ENCODE measurements around the gene NADSYN1. TPM values are rescaled to one million over a fixed set of nuclear protein-coding genes. Genes with fewer than 3 reads are reported as not detected.

The NADSYN1 gene
- total RNA-seq, 1 experiment from 2014 or later: 79.7 TPM

GRCh38 chr11:71448257-71449171 is 4.5 kb upstream of the NADSYN1 start, which contains the start of gene DHCR7:
DHCR7 (minus strand) TSS chr11:71448393; CDS start chr11:71444952, 3,441 bp downstream.
- Mint-ChIP-seq H3K36me3 (ENCODE audit: insufficient read depth, unreplicated experiment) (peaks cover 68% of the 10 kb centered on the region), H3K27me3 (ENCODE audit: unreplicated experiment) (no peaks in the 10 kb centered on the region)

GRCh38 chr11:71449596-71449995 is 3.4 kb upstream of the NADSYN1 start:
- CTCF ChIA-PET: interaction anchor here (0.7 kb wide), 1 partner anchor 281 kb away, joined by 4 read pairs; no protein-coding TSS in a partner anchor
- no peak for DNase-seq
- BruUV-seq (replicated peaks): no TSS peak
- Mint-ChIP-seq H3K9me3 (ENCODE audit: low read depth, unreplicated experiment) (no peaks in the 10 kb centered on the region), H3K36me3 (ENCODE audit: insufficient read depth, unreplicated experiment) (peaks cover 77% of the 10 kb centered on the region), H3K4me3 (ENCODE audit: low read depth, unreplicated experiment) (peak overlapping the region; percentile 91), H3K27ac (ENCODE audit: unreplicated experiment) (peak overlapping the region; percentile 7), H3K4me1 (ENCODE audit: low read depth, unreplicated experiment) (peaks cover 42% of the 10 kb centered on the region), H3K27me3 (ENCODE audit: unreplicated experiment) (no peaks in the 10 kb centered on the region)
- intact Hi-C loops (cut with micrococcal nuclease; ENCODE audit: unreplicated experiment): no loop called here
- TF ChIP-seq CTCF (IDR thresholded peaks at IDR 0.05; ENCODE audit: unreplicated experiment): no peak

More at GRCh38 chr11:71448257-71449171, 4.5 kb upstream of the NADSYN1 start, which contains the start of gene DHCR7:
- peak within 1 kb of the TSS; percentile 83 for H3K27ac Mint-ChIP-seq (ENCODE audit: unreplicated experiment)
- DNase-seq: peak; percentile 98
- CTCF ChIA-PET: interaction anchor here (0.6 to 1.1 kb wide), 3 partner anchors 10 to 965 kb away, joined by 3 to 5 read pairs (median 3); no protein-coding TSS in a partner anchor
- peak within 1 kb of the TSS; percentile 91 for H3K4me3 Mint-ChIP-seq (ENCODE audit: low read depth, unreplicated experiment)
- no peaks in the 10 kb centered on the region for H3K9me3 Mint-ChIP-seq (ENCODE audit: low read depth, unreplicated experiment)
- H3K4me1 Mint-ChIP-seq (ENCODE audit: low read depth, unreplicated experiment): peaks cover 38% of the 10 kb centered on the region
- no TSS peak for BruUV-seq (replicated peaks)
- no peak for TF ChIP-seq CTCF (IDR thresholded peaks at IDR 0.05; ENCODE audit: unreplicated experiment)
- intact Hi-C loops (cut with micrococcal nuclease; ENCODE audit: unreplicated experiment): no loop called here

- CTCF ChIA-PET: no interaction called here
- peaks cover 41% of the 10 kb centered on the region for H3K4me1 Mint-ChIP-seq (ENCODE audit: low read depth, unreplicated experiment)
- DNase-seq: no peak
Measured at GRCh38 chr11:71450507-71450906, 2.5 kb upstream of the NADSYN1 start.

GRCh38 chr11:71450939-71451338 is 2.1 kb upstream of the NADSYN1 start:
- intact Hi-C loops (cut with micrococcal nuclease; ENCODE audit: unreplicated experiment): no loop called here
- H3K4me3 Mint-ChIP-seq (ENCODE audit: low read depth, unreplicated experiment): no peak overlapping the region
- no peaks in the 10 kb centered on the region for H3K9me3 Mint-ChIP-seq (ENCODE audit: low read depth, unreplicated experiment)
- CTCF ChIA-PET: no interaction called here
- H3K4me1 Mint-ChIP-seq (ENCODE audit: low read depth, unreplicated experiment): peaks cover 37% of the 10 kb centered on the region
- no peak for TF ChIP-seq CTCF (IDR thresholded peaks at IDR 0.05; ENCODE audit: unreplicated experiment)
- no peaks in the 10 kb centered on the region for H3K27me3 Mint-ChIP-seq (ENCODE audit: unreplicated experiment)
- no TSS peak for BruUV-seq (replicated peaks)
- H3K27ac Mint-ChIP-seq (ENCODE audit: unreplicated experiment): no peak overlapping the region
- peaks cover 74% of the 10 kb centered on the region for H3K36me3 Mint-ChIP-seq (ENCODE audit: insufficient read depth, unreplicated experiment)
- DNase-seq: no peak

More at GRCh38 chr11:71450507-71450906, 2.5 kb upstream of the NADSYN1 start:
- H3K4me3 Mint-ChIP-seq (ENCODE audit: low read depth, unreplicated experiment): peak overlapping the region; percentile 91
- H3K36me3 Mint-ChIP-seq (ENCODE audit: insufficient read depth, unreplicated experiment): peaks cover 77% of the 10 kb centered on the region
- no peak overlapping the region for H3K27ac Mint-ChIP-seq (ENCODE audit: unreplicated experiment)
- no peak for TF ChIP-seq CTCF (IDR thresholded peaks at IDR 0.05; ENCODE audit: unreplicated experiment)
- intact Hi-C loops (cut with micrococcal nuclease; ENCODE audit: unreplicated experiment): no loop called here
- no TSS peak for BruUV-seq (replicated peaks)
- no peaks in the 10 kb centered on the region for H3K27me3 Mint-ChIP-seq (ENCODE audit: unreplicated experiment)
- H3K9me3 Mint-ChIP-seq (ENCODE audit: low read depth, unreplicated experiment): no peaks in the 10 kb centered on the region
